ENCODE measurements around the gene HIPK4.
"Not testable (repeated sequence)": the region's sequence is repeated elsewhere in the genome, so short reads cannot be mapped to it uniquely, and the experiment has no call there.

Gene HIPK4

GRCh38 chr19:40390084-40390742 lies at the start of gene HIPK4:
Gene HIPK4 (minus strand): TSS chr19:40390181. CDS start chr19:40389902, 279 bp downstream.
- Mint-ChIP-seq H3K4me3 (no peak within 1 kb of the TSS), H3K4me1 (ENCODE audit: low read depth) (no peaks in the 10 kb centered on the region), H3K27ac (no peak within 1 kb of the TSS), H3K27me3 (no peaks in the 10 kb centered on the region), H3K36me3 (ENCODE audit: low read depth) (no peaks in the 10 kb centered on the region), H3K9me3 (no peaks in the 10 kb centered on the region)

- Mint-ChIP-seq H3K27me3 (no peaks in the 10 kb centered on the region), H3K4me1 (ENCODE audit: low read depth) (peaks cover 20% of the 10 kb centered on the region), H3K36me3 (ENCODE audit: low read depth) (peaks cover 6% of the 10 kb centered on the region), H3K4me3 (no peak overlapping the region), H3K27ac (no peak overlapping the region), H3K9me3 (no peaks in the 10 kb centered on the region)
Measured at GRCh38 chr19:40438284-40438683, 48.3 kb upstream of the HIPK4 start.

- Mint-ChIP-seq H3K36me3 (ENCODE audit: low read depth) (no peaks in the 10 kb centered on the region), H3K27me3 (no peaks in the 10 kb centered on the region), H3K4me3 (peak overlapping the region; percentile 87), H3K9me3 (no peaks in the 10 kb centered on the region), H3K4me1 (ENCODE audit: low read depth) (peaks cover 13% of the 10 kb centered on the region), H3K27ac (peak overlapping the region; percentile 98)
Measured at GRCh38 chr19:40433391-40434216, 43.6 kb upstream of the HIPK4 start.

GRCh38 chr19:40432760-40433159 lies 42.8 kb upstream of the HIPK4 start:
- H3K36me3 Mint-ChIP-seq (ENCODE audit: low read depth); H3K27me3 Mint-ChIP-seq: not testable (repeated sequence)
- H3K4me3 Mint-ChIP-seq: peak overlapping the region; percentile 87

GRCh38 chr19:40431698-40432097 lies 41.7 kb upstream of the HIPK4 start:
- Mint-ChIP-seq H3K4me3 (no peak overlapping the region), H3K9me3 (no peaks in the 10 kb centered on the region), H3K27ac (no peak overlapping the region), H3K36me3 (ENCODE audit: low read depth) (no peaks in the 10 kb centered on the region), H3K27me3 (no peaks in the 10 kb centered on the region), H3K4me1 (ENCODE audit: low read depth) (peaks cover 13% of the 10 kb centered on the region)

More at GRCh38 chr19:40432760-40433159, 42.8 kb upstream of the HIPK4 start:
- not testable (repeated sequence) for H3K9me3 Mint-ChIP-seq
- Mint-ChIP-seq H3K27ac (peak overlapping the region; percentile 98), H3K4me1 (ENCODE audit: low read depth) (peaks cover 13% of the 10 kb centered on the region)

- H3K9me3 Mint-ChIP-seq; H3K27ac Mint-ChIP-seq; H3K27me3 Mint-ChIP-seq; H3K36me3 Mint-ChIP-seq (ENCODE audit: low read depth); H3K4me3 Mint-ChIP-seq: not testable (repeated sequence)
- H3K4me1 Mint-ChIP-seq (ENCODE audit: low read depth): peaks cover 20% of the 10 kb centered on the region
Measured at GRCh38 chr19:40430242-40430641, 40.3 kb upstream of the HIPK4 start.

- not testable (repeated sequence) for H3K27ac Mint-ChIP-seq; H3K27me3 Mint-ChIP-seq; H3K36me3 Mint-ChIP-seq (ENCODE audit: low read depth); H3K4me3 Mint-ChIP-seq; H3K9me3 Mint-ChIP-seq
- H3K4me1 Mint-ChIP-seq (ENCODE audit: low read depth): peaks cover 21% of the 10 kb centered on the region
Measured at GRCh38 chr19:40428197-40428596, 38.2 kb upstream of the HIPK4 start.

- Mint-ChIP-seq H3K36me3 (ENCODE audit: low read depth) (peaks cover 11% of the 10 kb centered on the region), H3K4me1 (ENCODE audit: low read depth) (peaks cover 33% of the 10 kb centered on the region), H3K4me3 (peak within 1 kb of the TSS; percentile 95), H3K9me3 (no peaks in the 10 kb centered on the region), H3K27ac (peak within 1 kb of the TSS; percentile 98), H3K27me3 (no peaks in the 10 kb centered on the region)
Measured at GRCh38 chr19:40425450-40426287, 35.7 kb upstream of the HIPK4 start, which contains the start of gene SERTAD1. Gene SERTAD1 (minus strand): TSS chr19:40425992. CDS start chr19:40423546, 2,446 bp downstream.

- peaks cover 34% of the 10 kb centered on the region for H3K4me1 Mint-ChIP-seq (ENCODE audit: low read depth)
- H3K4me3 Mint-ChIP-seq: peak overlapping the region; percentile 95
- H3K36me3 Mint-ChIP-seq (ENCODE audit: low read depth): peaks cover 11% of the 10 kb centered on the region
- H3K9me3 Mint-ChIP-seq: no peaks in the 10 kb centered on the region
- H3K27ac Mint-ChIP-seq: peak overlapping the region; percentile 98
- no peaks in the 10 kb centered on the region for H3K27me3 Mint-ChIP-seq
Measured at GRCh38 chr19:40424637-40425449, 34.9 kb upstream of the HIPK4 start.

GRCh38 chr19:40423938-40424337 lies 34.0 kb upstream of the HIPK4 start:
- peak overlapping the region; percentile 76 for H3K27ac Mint-ChIP-seq
- peaks cover 36% of the 10 kb centered on the region for H3K4me1 Mint-ChIP-seq (ENCODE audit: low read depth)
- peak overlapping the region; percentile 95 for H3K4me3 Mint-ChIP-seq
- peaks cover 11% of the 10 kb centered on the region for H3K36me3 Mint-ChIP-seq (ENCODE audit: low read depth)
- H3K9me3 Mint-ChIP-seq: no peaks in the 10 kb centered on the region
- no peaks in the 10 kb centered on the region for H3K27me3 Mint-ChIP-seq

GRCh38 chr19:40422748-40423566 lies 33.0 kb upstream of the HIPK4 start:
- peaks cover 11% of the 10 kb centered on the region for H3K36me3 Mint-ChIP-seq (ENCODE audit: low read depth)
- no peaks in the 10 kb centered on the region for H3K9me3 Mint-ChIP-seq
- peaks cover 36% of the 10 kb centered on the region for H3K4me1 Mint-ChIP-seq (ENCODE audit: low read depth)
- no peaks in the 10 kb centered on the region for H3K27me3 Mint-ChIP-seq
- H3K27ac Mint-ChIP-seq: peak overlapping the region; percentile 93
- H3K4me3 Mint-ChIP-seq: peak overlapping the region; percentile 55

GRCh38 chr19:40421993-40422747 lies 32.2 kb upstream of the HIPK4 start:
- H3K27ac Mint-ChIP-seq: peak overlapping the region; percentile 93
- peak overlapping the region; percentile 55 for H3K4me3 Mint-ChIP-seq
- no peaks in the 10 kb centered on the region for H3K9me3 Mint-ChIP-seq
- peaks cover 11% of the 10 kb centered on the region for H3K36me3 Mint-ChIP-seq (ENCODE audit: low read depth)
- no peaks in the 10 kb centered on the region for H3K27me3 Mint-ChIP-seq
- peaks cover 37% of the 10 kb centered on the region for H3K4me1 Mint-ChIP-seq (ENCODE audit: low read depth)

Data from stimulated activated naive CD8-positive, alpha-beta T cell treated with anti-CD3 and anti-CD28 coated beads, Interleukin-15, Interleukin-2, amounts not matched to agents 100 ng/mL and 50 ng/mL, for 24 hours (primary cell).